ENCODE results near the gene ABHD15.

DNA sequence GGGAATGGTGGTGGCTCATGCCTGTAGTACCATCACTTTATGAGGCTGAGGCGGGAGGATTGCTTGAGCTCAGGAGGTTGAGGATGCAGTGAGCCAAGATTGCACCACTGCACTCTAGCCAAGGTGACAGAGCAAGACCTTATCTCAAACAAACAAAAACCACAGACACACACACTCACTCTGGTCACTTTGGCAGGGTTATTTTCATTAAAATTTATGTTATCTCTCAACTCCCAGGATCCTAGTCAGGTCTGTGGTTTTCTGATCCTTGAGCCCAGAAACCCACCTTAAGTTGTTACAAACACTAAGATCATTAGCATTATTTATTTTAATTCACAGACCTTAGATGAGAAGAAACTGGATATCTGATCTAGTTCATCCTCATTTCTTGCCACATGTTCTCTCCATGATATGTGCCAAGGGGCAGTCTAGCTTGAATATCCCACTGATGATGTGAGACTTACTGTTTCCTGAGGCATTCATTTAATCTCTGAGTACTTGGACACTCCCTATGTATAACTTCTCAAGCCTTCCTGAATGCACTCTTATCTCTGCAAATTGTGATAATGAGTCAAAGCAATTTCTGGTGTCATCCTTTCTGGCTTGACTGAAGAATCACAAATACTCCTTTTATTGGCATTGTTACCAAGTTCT lies 9.6 kb downstream of the ABHD15 start:
- TF ChIP-seq POLR2A (IDR thresholded peaks at IDR 0.05; ENCODE audit: low read depth, low read length) (no peak), CTCF (IDR thresholded peaks at IDR 0.05; ENCODE audit: extremely low read depth in 1 of 2, insufficient read depth in 1 of 2, low read depth in 1 of 2, low read length in 2 of 2) (no peak)

Data from endothelial cell of umbilical vein (primary cell).